Left ventricle myocardium inferior (tissue), 1 donor: ENCODE results near the gene KIFBP. TPM values are rescaled to one million over a fixed set of nuclear protein-coding genes. Genes with fewer than 3 reads are reported as not detected.
A peak's percentile ranks its signal among the peaks of the same experiment; 100 is the strongest.

ENCODE experiments used
- DNase-seq: peaks from one replicate; pipeline ENCODE4 v3.0.0-alpha.2; 2020
- H3K27ac ChIP-seq: fragments of 200-600 bp; replicated peaks from 2 replicates; pipeline ENCODE4 v1.8.0; 2021
- H3K27me3 ChIP-seq: fragments of 200-600 bp; 2 replicates; pipeline ENCODE4 v1.8.0; 2021; ENCODE audit warnings: low read depth
- H3K36me3 ChIP-seq: fragments of 200-600 bp; 2 replicates; pipeline ENCODE4 v1.8.0; 2021
- H3K4me1 ChIP-seq: fragments of 200-600 bp; 2 replicates; pipeline ENCODE4 v1.8.0; 2021
- H3K4me3 ChIP-seq: fragments of 200-600 bp; 2 replicates; pipeline ENCODE4 v1.8.0; 2021; ENCODE audit warnings: mild to moderate bottlenecking, moderate library complexity
- H3K9me3 ChIP-seq: fragments of 200-600 bp; replicated peaks from 2 replicates; pipeline ENCODE4 v1.8.0; 2021
- intact Hi-C: fragments of 100-400 bp; cut with micrococcal nuclease; formaldehyde crosslinking; loops from one replicate; pipeline ENCODE4 v1.11.0; 2022
- total RNA-seq: library from RNA; stranded (reverse); fragmentation: NEBNext Ultra II Directional; extraction: Animal tissue kit (Norgen Biotek cat#: 25700); gene quantifications from one replicate; pipeline ENCODE4 v1.2.1, GENCODE V29; 2021
- TF ChIP-seq, protein P1 (sequence below): fragments of 200-600 bp; IDR thresholded peaks from 2 replicates; pipeline ENCODE4 v1.8.0; 2021; ENCODE audit warnings: antibody characterized with exemption, mild to moderate bottlenecking, borderline replicate concordance
- donor health status: DM: no; HTN: yes; CAD: no; lungs with severe emphysema.

KIFBP gene
- total RNA-seq, 1 donor from 2014 or later = 51.2 TPM

DNA sequence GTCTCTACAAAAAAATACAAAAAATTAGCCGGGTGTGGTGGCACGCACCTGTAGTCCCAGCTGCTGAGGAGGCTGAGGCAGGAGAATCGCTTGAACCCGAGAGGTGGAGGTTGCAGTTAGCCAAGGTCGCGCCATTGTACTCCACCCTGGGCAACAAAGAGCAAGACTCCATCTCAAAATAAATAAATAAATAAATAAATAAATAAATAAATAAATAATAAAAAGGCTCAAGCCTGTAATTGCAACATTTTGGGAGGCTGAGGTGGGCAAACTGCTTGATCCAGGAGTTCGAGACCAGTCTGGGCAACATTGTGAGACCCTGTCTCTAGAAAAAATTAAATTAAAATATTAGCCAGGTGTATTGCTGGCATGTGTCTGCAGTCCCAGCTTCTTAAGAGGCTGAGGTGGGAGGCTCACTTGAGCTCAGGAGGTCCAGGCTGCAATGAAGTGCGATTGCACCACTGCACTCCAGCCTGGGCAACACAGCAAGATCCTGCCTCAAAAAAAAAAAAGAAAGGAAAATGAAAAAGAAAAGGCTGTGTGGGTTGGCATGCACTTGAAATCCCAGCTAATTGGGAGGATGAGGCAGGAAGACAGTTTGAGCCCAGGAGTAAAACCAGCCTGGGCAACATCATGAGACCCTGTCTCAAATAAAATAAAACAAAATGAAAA, 71.7 kb downstream of the KIFBP start:
- H3K9me3 ChIP-seq = no peaks in the 10 kb centered on the region
- peak overlapping the region; percentile 93 for H3K27ac ChIP-seq
- H3K36me3 ChIP-seq = no peaks in the 10 kb centered on the region
- intact Hi-C loops = no loop called here
- no peak for DNase-seq
- H3K4me1 ChIP-seq = peaks cover 58% of the 10 kb centered on the region
- H3K27me3 ChIP-seq = no peaks in the 10 kb centered on the region
- TF ChIP-seq, protein P1, sequence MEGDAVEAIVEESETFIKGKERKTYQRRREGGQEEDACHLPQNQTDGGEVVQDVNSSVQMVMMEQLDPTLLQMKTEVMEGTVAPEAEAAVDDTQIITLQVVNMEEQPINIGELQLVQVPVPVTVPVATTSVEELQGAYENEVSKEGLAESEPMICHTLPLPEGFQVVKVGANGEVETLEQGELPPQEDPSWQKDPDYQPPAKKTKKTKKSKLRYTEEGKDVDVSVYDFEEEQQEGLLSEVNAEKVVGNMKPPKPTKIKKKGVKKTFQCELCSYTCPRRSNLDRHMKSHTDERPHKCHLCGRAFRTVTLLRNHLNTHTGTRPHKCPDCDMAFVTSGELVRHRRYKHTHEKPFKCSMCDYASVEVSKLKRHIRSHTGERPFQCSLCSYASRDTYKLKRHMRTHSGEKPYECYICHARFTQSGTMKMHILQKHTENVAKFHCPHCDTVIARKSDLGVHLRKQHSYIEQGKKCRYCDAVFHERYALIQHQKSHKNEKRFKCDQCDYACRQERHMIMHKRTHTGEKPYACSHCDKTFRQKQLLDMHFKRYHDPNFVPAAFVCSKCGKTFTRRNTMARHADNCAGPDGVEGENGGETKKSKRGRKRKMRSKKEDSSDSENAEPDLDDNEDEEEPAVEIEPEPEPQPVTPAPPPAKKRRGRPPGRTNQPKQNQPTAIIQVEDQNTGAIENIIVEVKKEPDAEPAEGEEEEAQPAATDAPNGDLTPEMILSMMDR = no peak
- no peak overlapping the region for H3K4me3 ChIP-seq

DNA sequence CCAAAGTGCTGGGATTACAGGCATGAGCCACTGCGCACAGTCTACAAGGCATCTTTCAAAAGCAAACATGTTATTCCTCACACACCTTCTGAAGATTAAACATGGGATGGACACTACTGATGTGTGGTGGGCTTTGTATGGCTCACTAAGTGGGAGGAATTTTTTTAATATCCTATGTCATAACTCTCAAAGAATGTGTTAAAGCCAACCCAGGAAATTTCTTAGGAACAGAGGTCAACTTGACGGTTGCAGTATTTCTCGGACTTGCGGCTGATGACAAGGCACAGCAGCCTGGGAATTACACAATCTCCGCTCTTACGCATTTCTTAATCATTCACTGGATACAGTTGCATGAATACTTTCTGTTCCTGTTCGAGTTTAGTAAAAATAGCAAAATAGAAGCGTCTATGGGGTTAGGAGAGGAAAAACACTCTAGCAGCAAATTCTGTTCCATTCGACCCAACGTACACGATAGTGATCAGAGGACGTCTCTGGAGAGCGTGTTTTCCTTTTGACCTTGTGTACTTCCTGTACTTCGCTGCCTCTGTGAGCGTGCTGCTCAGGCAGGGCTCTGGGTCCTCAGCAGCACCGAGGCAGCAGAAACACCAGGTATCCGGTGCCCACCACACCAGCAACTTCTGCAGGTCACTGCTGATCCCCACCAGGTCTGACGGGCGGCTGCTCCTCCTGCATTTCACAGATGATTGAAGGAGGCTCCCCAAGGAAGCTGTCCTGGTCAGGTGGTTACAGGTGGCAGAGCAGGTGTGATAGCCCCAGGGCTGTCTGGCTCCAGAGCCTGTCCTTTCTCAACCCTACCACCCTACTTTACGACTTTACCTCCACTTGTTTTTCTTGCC, 72.9 kb downstream of the KIFBP start:
- Histone ChIP-seq H3K27me3 (no peaks in the 10 kb centered on the region), H3K9me3 (no peaks in the 10 kb centered on the region), H3K4me1 (peaks cover 58% of the 10 kb centered on the region), H3K27ac (peak overlapping the region; percentile 93), H3K36me3 (no peaks in the 10 kb centered on the region), H3K4me3 (peak overlapping the region; percentile 33)
- DNase-seq = peak; percentile 60
- intact Hi-C loops = no loop called here
- TF ChIP-seq, protein P1 = no peak

DNA sequence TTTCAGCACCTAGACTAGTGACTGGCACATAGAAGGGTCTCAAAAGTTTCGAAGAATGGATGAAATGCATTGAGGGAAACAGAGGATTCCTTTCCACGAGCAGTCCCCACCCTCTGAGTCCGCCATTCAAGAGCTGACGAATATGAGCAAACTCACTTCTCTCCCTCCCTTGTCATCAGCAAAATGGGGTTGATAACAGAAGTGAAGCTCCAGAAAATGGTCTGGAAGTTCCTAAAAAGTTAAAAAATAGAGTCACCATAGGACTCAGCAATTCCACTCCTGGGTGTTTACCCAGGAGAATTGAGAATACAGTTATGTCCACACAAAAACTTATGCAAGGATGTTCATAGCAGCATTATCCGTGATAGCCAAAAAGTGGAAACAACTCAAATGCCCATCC, 74.3 kb downstream of the KIFBP start:
- no peak for DNase-seq
- Histone ChIP-seq H3K4me3 (no peak overlapping the region), H3K27me3 (no peaks in the 10 kb centered on the region), H3K27ac (peak overlapping the region; percentile 93), H3K4me1 (peaks cover 45% of the 10 kb centered on the region), H3K9me3 (no peaks in the 10 kb centered on the region), H3K36me3 (no peaks in the 10 kb centered on the region)
- TF ChIP-seq, protein P1 = no peak
- intact Hi-C loops = no loop called here

DNA sequence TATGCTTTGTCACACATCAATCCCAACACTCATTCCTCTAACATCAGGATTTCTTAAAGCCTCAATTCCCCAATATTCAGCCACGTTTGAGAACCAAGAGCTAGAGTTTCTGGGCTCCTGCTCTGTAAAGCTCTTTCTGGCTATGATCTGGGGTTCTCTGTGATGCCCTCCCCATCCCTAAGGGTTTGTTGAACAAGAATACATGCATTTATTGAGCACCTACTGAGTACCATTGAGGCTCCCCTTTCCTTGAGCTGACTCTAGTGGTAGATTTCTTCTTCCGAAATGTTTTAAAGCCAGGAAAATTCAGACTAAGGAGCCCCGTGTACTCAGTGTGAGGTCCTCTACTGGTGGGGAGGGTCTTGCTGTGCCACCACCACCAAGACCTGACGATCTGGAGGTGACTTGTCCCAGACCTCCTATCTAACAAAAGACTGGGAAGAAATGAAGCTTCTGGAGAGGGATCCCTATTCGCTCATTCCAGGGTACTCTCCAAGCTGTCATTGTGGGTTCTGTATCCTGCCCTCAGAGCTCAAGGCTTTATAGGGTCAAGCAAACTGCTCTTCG, 76.2 kb downstream of the KIFBP start:
- no peak overlapping the region for H3K4me3 ChIP-seq
- intact Hi-C loops = no loop called here
- H3K27ac ChIP-seq = peak overlapping the region; percentile 65

More for the DNA sequence above, 76.2 kb downstream of the KIFBP start:
- DNase-seq = no peak
- no peaks in the 10 kb centered on the region for H3K27me3 ChIP-seq
- H3K4me1 ChIP-seq = peaks cover 44% of the 10 kb centered on the region
- TF ChIP-seq, protein P1 = no peak
- no peaks in the 10 kb centered on the region for H3K36me3 ChIP-seq
- H3K9me3 ChIP-seq = no peaks in the 10 kb centered on the region
